H1 (cell line): ENCODE results near the gene FMO5. TPM values are rescaled to one million over a fixed set of nuclear protein-coding genes. Genes with fewer than 3 reads are reported as not detected.

Source experiments
- CTCF ChIA-PET: fragments of 300-600 bp; sonication (Branson Sonifier 250); formaldehyde crosslinking; loops from one replicate; lab custom pipeline; 2021; ENCODE audit not compliant: partially characterized antibody; lab: Charles Lee
- POLR2A ChIA-PET: fragments of 300-600 bp; sonication (Branson Sonifier 250); formaldehyde crosslinking; loops from one replicate; lab custom pipeline; 2021; ENCODE audit warnings: inconsistent platforms; ENCODE audit not compliant: partially characterized antibody; lab: Charles Lee
- DNase-seq, 2 experiments: peaks; one replicate each; pipeline versions ENCODE4 v3.0.0 to v3.0.0-alpha.2; 2010 to 2022; ENCODE audit warnings: low spot score in 2 of 2, low read depth in 1 of 2, mixed read lengths in 1 of 2
- FAIRE-seq: peaks from 2 replicates; lab custom pipeline; 2011; peaks lifted over from hg19 to GRCh38; lab: Jason Lieb, UNC
- H2AFZ ChIP-seq: 2 replicates; pipeline ENCODE4 v1.8.1; 2012; ENCODE audit warnings: low read length, inconsistent platforms
- H2AK5ac ChIP-seq: 2 replicates; pipeline ENCODE4 v1.6.1; 2013; ENCODE audit warnings: low read depth, low read length
- H2BK120ac ChIP-seq: replicated peaks from 2 replicates; pipeline ENCODE3; 2013; ENCODE audit warnings: low read depth, low read length, inconsistent platforms
- H2BK12ac ChIP-seq: 2 replicates; pipeline ENCODE4 v1.6.1; 2013; ENCODE audit warnings: low read depth, low read length
- H2BK15ac ChIP-seq: 2 replicates; pipeline ENCODE4 v1.6.1; 2013; ENCODE audit warnings: low read length
- H2BK20ac ChIP-seq: 2 replicates; pipeline ENCODE4 v1.6.1; 2013; ENCODE audit warnings: low read length
- H2BK5ac ChIP-seq: 2 replicates; pipeline ENCODE4 v1.6.1; 2013; ENCODE audit warnings: low read depth, low read length
- H3K14ac ChIP-seq: 2 replicates; pipeline ENCODE4 v1.6.1; 2013; ENCODE audit warnings: inconsistent platforms; ENCODE audit not compliant: insufficient read length
- H3K18ac ChIP-seq: 2 replicates; pipeline ENCODE4 v1.6.1; 2013; ENCODE audit warnings: low read length; ENCODE audit errors: extremely low read depth
- H3K23ac ChIP-seq: 2 replicates; pipeline ENCODE4 v1.6.1; 2013; ENCODE audit warnings: inconsistent platforms; ENCODE audit not compliant: insufficient read length
- H3K23me2 ChIP-seq: 2 replicates; pipeline ENCODE4 v1.6.1; 2013; ENCODE audit warnings: low read depth, low read length
- H3K27ac ChIP-seq: 2 replicates; pipeline ENCODE4 v1.6.1; 2011; ENCODE audit warnings: low read depth, low read length, inconsistent platforms
- H3K27me3 ChIP-seq, 4 experiments: replicated peaks in 1 of 4; 1 replicate in 1 of 4; 2 replicates in 3 of 4; pipeline versions ENCODE4 v1.6.1 to v1.8.1; 2011 to 2013; ENCODE audit warnings: low read length in 3 of 4, mild to moderate bottlenecking in 3 of 4, inconsistent platforms in 2 of 4, mixed read lengths in 2 of 4, moderate library complexity in 1 of 4; ENCODE audit not compliant: control insufficient read depth in 3 of 4, insufficient read depth in 3 of 4; ENCODE audit errors: extremely low read depth in 1 of 4
- H3K36me3 ChIP-seq, 4 experiments: 2 replicates each; pipeline versions ENCODE4 v1.6.1 to v1.8.1; 2011 to 2013; ENCODE audit warnings: mild to moderate bottlenecking in 4 of 4, low read length in 3 of 4, moderate library complexity in 2 of 4, control low read depth in 1 of 4, inconsistent platforms in 1 of 4; ENCODE audit not compliant: insufficient read depth in 4 of 4, control insufficient read depth in 2 of 4
- H3K4ac ChIP-seq: replicated peaks from 2 replicates; pipeline ENCODE3; 2013; ENCODE audit warnings: low read length, low read depth, mixed read lengths, inconsistent platforms; ENCODE audit not compliant: insufficient read length
- H3K4me1 ChIP-seq, 4 experiments: replicated peaks in 1 of 4; 1 replicate in 1 of 4; 2 replicates in 3 of 4; pipeline versions ENCODE4 v1.6.1 to v1.8.1; 2011 to 2013; ENCODE audit warnings: low read length in 3 of 4, inconsistent platforms in 2 of 4, mixed read lengths in 1 of 4; ENCODE audit not compliant: insufficient read depth in 4 of 4, control insufficient read depth in 3 of 4
- H3K4me2 ChIP-seq, 2 experiments: 2 replicates each; pipeline versions ENCODE4 v1.6.1 to v1.8.1; 2011 to 2013; ENCODE audit warnings: low read depth in 2 of 2, low read length in 2 of 2, control low read depth in 1 of 2, inconsistent platforms in 1 of 2, mild to moderate bottlenecking in 1 of 2; ENCODE audit not compliant: insufficient read depth in 1 of 2
- H3K4me3 ChIP-seq, 4 experiments: fragments of 200-600, 300-600 bp in 1 of 4; sonication (generic), shearing (Covaris generic), sonication (Bioruptor Twin) in 1 of 4; 2 replicates each; pipeline versions ENCODE4 v1.5.1 to v1.8.1; 2011 to 2016; ENCODE audit warnings: low read length in 4 of 4, low read depth in 3 of 4, control low read depth in 2 of 4, inconsistent platforms in 2 of 4, mild to moderate bottlenecking in 2 of 4, mixed read lengths in 1 of 4, moderate library complexity in 1 of 4; ENCODE audit not compliant: insufficient read depth in 2 of 4; ENCODE audit errors: extremely low read depth in 1 of 4
- H3K56ac ChIP-seq: replicated peaks from 2 replicates; pipeline ENCODE3; 2013; ENCODE audit warnings: low read depth, mild to moderate bottlenecking, mixed read lengths, low read length, inconsistent platforms; ENCODE audit not compliant: insufficient read length
- H3K79me1 ChIP-seq: 2 replicates; pipeline ENCODE4 v1.6.1; 2013; ENCODE audit warnings: low read depth, low read length, control low read depth
- H3K79me2 ChIP-seq, 2 experiments: 2 replicates each; pipeline versions ENCODE4 v1.6.1 to v1.8.1; 2012 to 2013; ENCODE audit warnings: low read length in 2 of 2, mild to moderate bottlenecking in 2 of 2, inconsistent platforms in 1 of 2; ENCODE audit not compliant: insufficient read depth in 2 of 2, control insufficient read depth in 1 of 2
- H3K9ac ChIP-seq, 4 experiments: replicated peaks in 1 of 4; 1 replicate in 1 of 4; 2 replicates in 3 of 4; pipeline versions ENCODE4 v1.6.1 to v1.8.1; 2011 to 2013; ENCODE audit warnings: low read depth in 3 of 4, low read length in 3 of 4, control low read depth in 2 of 4, mild to moderate bottlenecking in 2 of 4, moderate library complexity in 2 of 4, inconsistent platforms in 1 of 4; ENCODE audit errors: extremely low read depth in 1 of 4
- H3K9me3 ChIP-seq, 2 experiments: 2 replicates each; pipeline versions ENCODE4 v1.6.1 to v1.8.1; 2012 to 2013; ENCODE audit warnings: mild to moderate bottlenecking in 2 of 2, moderate library complexity in 2 of 2, control low read depth in 1 of 2, inconsistent platforms in 1 of 2, low read depth in 1 of 2, low read length in 1 of 2, mixed read lengths in 1 of 2; ENCODE audit not compliant: insufficient read depth in 2 of 2
- H4K20me1 ChIP-seq, 2 experiments: replicated peaks in 1 of 2; 2 replicates each; pipeline versions ENCODE3 to v1.8.1; 2011 to 2013; ENCODE audit warnings: inconsistent platforms in 2 of 2, low read length in 2 of 2, mild to moderate bottlenecking in 1 of 2; ENCODE audit not compliant: insufficient read depth in 2 of 2, control insufficient read depth in 1 of 2
- H4K5ac ChIP-seq: 2 replicates; pipeline ENCODE4 v1.6.1; 2013; ENCODE audit warnings: low read length, low read depth, mixed read lengths, inconsistent platforms; ENCODE audit not compliant: insufficient read length
- H4K8ac ChIP-seq: 2 replicates; pipeline ENCODE4 v1.8.0; 2013; ENCODE audit warnings: mild to moderate bottlenecking, moderate library complexity, low read length, inconsistent platforms; ENCODE audit not compliant: insufficient read depth; ENCODE audit errors: extremely low read depth
- H4K91ac ChIP-seq: replicated peaks from 2 replicates; pipeline ENCODE3; 2013; ENCODE audit warnings: low read length, mixed read lengths, inconsistent platforms; ENCODE audit not compliant: insufficient read length
- BCL11A ChIP-seq, 2 experiments: IDR thresholded peaks; one replicate each; pipeline ENCODE4 v1.6.1; 2011; ENCODE audit warnings: low read depth in 2 of 2, low read length in 2 of 2, mild to moderate bottlenecking in 2 of 2
- CHD2 ChIP-seq: IDR thresholded peaks from 2 replicates; pipeline ENCODE4 v1.6.1; 2012; ENCODE audit warnings: low read length, improper control_type of control experiment
- E2F6 ChIP-seq: IDR thresholded peaks from 2 replicates; pipeline ENCODE4 v1.6.1; 2012; ENCODE audit warnings: inconsistent platforms
- FOSL1 ChIP-seq: IDR thresholded peaks from 2 replicates; pipeline ENCODE4 v1.6.1; 2011; ENCODE audit warnings: mild to moderate bottlenecking, low read depth, low read length, moderate library complexity; ENCODE audit not compliant: insufficient read depth
- HDAC2 ChIP-seq, 2 experiments: fragments of 300-600 bp in 1 of 2; sonication (generic) in 1 of 2; IDR thresholded peaks; 2 replicates each; pipeline ENCODE4 v1.6.1; 2011 to 2012; ENCODE audit warnings: low read depth in 2 of 2, low read length in 2 of 2, mild to moderate bottlenecking in 2 of 2, moderate library complexity in 2 of 2, borderline replicate concordance in 1 of 2, inconsistent platforms in 1 of 2
- KDM1A ChIP-seq: fragments of 200-600, 300-600 bp; sonication (generic); IDR thresholded peaks from 2 replicates; pipeline ENCODE4 v1.7.1; 2016; ENCODE audit warnings: mild to moderate bottlenecking, low read length, borderline replicate concordance
- MAX ChIP-seq: IDR thresholded peaks from 2 replicates; pipeline ENCODE4 v1.6.1; 2012; ENCODE audit warnings: inconsistent platforms
- SIRT6 ChIP-seq: IDR thresholded peaks from one replicate; pipeline ENCODE4 v1.7.1; 2012; ENCODE audit warnings: low read length, inconsistent platforms
- SP4 ChIP-seq: IDR thresholded peaks from 2 replicates; pipeline ENCODE4 v1.6.1; 2012; ENCODE audit warnings: low read length, inconsistent platforms
- ZNF274 ChIP-seq: IDR thresholded peaks from 2 replicates; pipeline ENCODE4 v1.7.0; 2012; ENCODE audit warnings: low read length, borderline replicate concordance; ENCODE audit errors: extremely low read depth
- WGBS, 2 experiments: shearing (Covaris generic) in 1 of 2; methylation state at CpG; one replicate each; pipeline versions ENCODE4 v1.1.6 to v1.1.7; 2013 to 2015; ENCODE audit warnings: low lambda C conversion rate in 2 of 2, mixed read lengths in 2 of 2, inconsistent platforms in 1 of 2, low coverage in 1 of 2, missing lambda C conversion rate in 1 of 2; ENCODE audit not compliant: insufficient replicate concordance in 2 of 2, insufficient coverage in 1 of 2, insufficient read length in 1 of 2; ENCODE audit errors: extremely low coverage in 1 of 2, missing lambda C conversion rate in 1 of 2; 5-methylcytosine and 5-hydroxymethylcytosine counted together
- polyA plus RNA-seq, 7 experiments: library from polyadenylated mRNA; depleted of rRNA in 3 of 7; stranded (reverse) in 5 of 7; unstranded in 2 of 7; fragments of >200 nt in 5 of 7; fragments of 200-250 nt in 2 of 7; gene quantifications; 1 replicate in 5 of 7; 2 replicates in 1 of 7; 4 replicates in 1 of 7; pipeline versions ENCODE4 v1.2.1 to v1.2.3, GENCODE V29; 2011 to 2013; ENCODE audit warnings: missing spikeins in 2 of 7, mixed read lengths in 2 of 7
- total RNA-seq: library from RNA; stranded (reverse); fragmentation: NEBNext Ultra II Directional; extraction: Animal tissue kit (Norgen Biotek cat#: 25700); gene quantifications from 2 replicates; pipeline ENCODE4 v1.2.1, GENCODE V29; 2021
- TF ChIP-seq, protein P1 (sequence below), 3 experiments: IDR thresholded peaks; 1 replicate in 2 of 3; 2 replicates in 1 of 3; pipeline versions ENCODE4 v1.5.1 to v1.6.1; 2011; ENCODE audit warnings: low read length in 3 of 3, mild to moderate bottlenecking in 3 of 3, inconsistent platforms in 2 of 3, low read depth in 1 of 3, moderate library complexity in 1 of 3; ENCODE audit not compliant: insufficient read depth in 1 of 3; ENCODE audit errors: control extremely low read depth in 1 of 3

FMO5 gene
- total and polyA plus RNA-seq, 2 of the 8 experiments (the other 6 are each of a cell fraction or from before 2014, with no cell fraction given), result 0.27 to 0.34 TPM

DNA sequence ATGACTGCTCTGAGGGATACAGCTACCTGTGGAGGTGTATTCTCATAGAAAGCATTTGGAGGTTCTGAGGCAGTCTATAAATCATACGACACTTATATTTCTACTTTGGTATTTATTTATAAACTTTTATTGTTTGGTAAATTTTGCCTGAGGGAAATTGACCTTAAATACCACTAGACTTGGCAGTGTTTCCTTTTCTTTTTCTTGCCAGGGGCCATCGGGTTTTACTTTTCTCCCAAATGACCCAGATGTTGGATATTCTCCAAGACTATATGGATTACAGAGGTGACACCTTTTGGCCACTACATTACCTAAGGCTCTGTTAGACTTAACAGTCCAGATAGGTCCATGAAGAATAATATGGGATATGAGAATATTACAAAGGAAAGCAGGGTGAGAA is 45.6 kb upstream of the FMO5 start:
- Histone ChIP-seq H4K5ac (no peak overlapping the region), H3K14ac (no peak overlapping the region), H2AK5ac (no peak overlapping the region), H3K23me2 (no peaks in the 10 kb centered on the region; the same call in 1 of the 2 replicates), H3K23ac (no peak overlapping the region), H4K8ac (no peak overlapping the region), H3K4me3 (no peak overlapping the region), H3K79me2 (no peaks in the 10 kb centered on the region), H3K4me1 (no peaks in the 10 kb centered on the region), H4K20me1 (no peaks in the 10 kb centered on the region), H3K27ac (no peak overlapping the region), H3K36me3 (peaks cover 3 to 56% (median 29%) of the 10 kb centered on the region in 4 experiments), H3K9ac (no peak overlapping the region), H3K27me3 (no peaks in the 10 kb centered on the region), H3K9me3 (no peaks in the 10 kb centered on the region), H3K4ac (no peak overlapping the region), H3K79me1 (no peaks in the 10 kb centered on the region), H2BK120ac (no peak overlapping the region), H2BK15ac (no peak overlapping the region), H2BK20ac (no peak overlapping the region), H2BK5ac (no peak overlapping the region), H4K91ac (no peak overlapping the region), H3K18ac (no peak overlapping the region), H3K4me2 (no peak overlapping the region), H2BK12ac (no peak overlapping the region), H3K56ac (no peak overlapping the region), H2AFZ (no peak overlapping the region)
- ChIA-PET POLR2A (no interaction called here), CTCF (interaction anchor here (1.5 to 2.2 kb wide), 2 partner anchors 119 to 225 kb away, joined by 4 to 14 read pairs; no protein-coding TSS in a partner anchor)
- FAIRE-seq, result no peak
- WGBS, 2 experiments, result 90% methylated on average over 2 of the region's 2 CpGs; no CpG with 5 or more reads in 1 of the 2 experiments
- no peak for DNase-seq
- TF ChIP-seq SP4, result no peak
- no peak for TF ChIP-seq ZNF274
- TF ChIP-seq CHD2, result no peak
- TF ChIP-seq BCL11A (IDR thresholded peaks at IDR 0.05; ENCODE audit: low read depth in 2 of 2, low read length in 2 of 2), result no peak
- TF ChIP-seq HDAC2 (IDR thresholded peaks at IDR 0.05; ENCODE audit: borderline replicate concordance in 1 of 2, low read depth in 2 of 2, low read length in 2 of 2), result no peak
- TF ChIP-seq E2F6, result no peak
- no peak for TF ChIP-seq MAX
- no peak for TF ChIP-seq SIRT6
- TF ChIP-seq, protein P1, sequence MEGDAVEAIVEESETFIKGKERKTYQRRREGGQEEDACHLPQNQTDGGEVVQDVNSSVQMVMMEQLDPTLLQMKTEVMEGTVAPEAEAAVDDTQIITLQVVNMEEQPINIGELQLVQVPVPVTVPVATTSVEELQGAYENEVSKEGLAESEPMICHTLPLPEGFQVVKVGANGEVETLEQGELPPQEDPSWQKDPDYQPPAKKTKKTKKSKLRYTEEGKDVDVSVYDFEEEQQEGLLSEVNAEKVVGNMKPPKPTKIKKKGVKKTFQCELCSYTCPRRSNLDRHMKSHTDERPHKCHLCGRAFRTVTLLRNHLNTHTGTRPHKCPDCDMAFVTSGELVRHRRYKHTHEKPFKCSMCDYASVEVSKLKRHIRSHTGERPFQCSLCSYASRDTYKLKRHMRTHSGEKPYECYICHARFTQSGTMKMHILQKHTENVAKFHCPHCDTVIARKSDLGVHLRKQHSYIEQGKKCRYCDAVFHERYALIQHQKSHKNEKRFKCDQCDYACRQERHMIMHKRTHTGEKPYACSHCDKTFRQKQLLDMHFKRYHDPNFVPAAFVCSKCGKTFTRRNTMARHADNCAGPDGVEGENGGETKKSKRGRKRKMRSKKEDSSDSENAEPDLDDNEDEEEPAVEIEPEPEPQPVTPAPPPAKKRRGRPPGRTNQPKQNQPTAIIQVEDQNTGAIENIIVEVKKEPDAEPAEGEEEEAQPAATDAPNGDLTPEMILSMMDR (IDR thresholded peaks at IDR 0.05; ENCODE audit: control extremely low read depth in 1 of 3, insufficient read depth in 1 of 3, low read depth in 1 of 3, low read length in 3 of 3), result no peak
- no peak for TF ChIP-seq FOSL1
- no peak for TF ChIP-seq KDM1A
